NT2/D1 (cell line): ENCODE data around the gene OR52E6.

ENCODE experiments used
- DNase-seq: peaks from one replicate; pipeline ENCODE4 v3.0.0-alpha.2; 2011; ENCODE audit warnings: low read depth, low spot score
- H3K27me3 ChIP-seq: 2 replicates; pipeline ENCODE4 v1.6.0; 2011; ENCODE audit warnings: mild to moderate bottlenecking; ENCODE audit not compliant: insufficient read length, insufficient read depth
- H3K36me3 ChIP-seq: 2 replicates; pipeline ENCODE4 v1.6.1; 2011; ENCODE audit warnings: mild to moderate bottlenecking, low read length, mixed read lengths; ENCODE audit not compliant: insufficient read depth, insufficient read length
- H3K4me1 ChIP-seq: 2 replicates; pipeline ENCODE4 v1.5.1; 2011; ENCODE audit not compliant: insufficient read depth, insufficient read length
- H3K4me3 ChIP-seq: 2 replicates; pipeline ENCODE4 v1.5.1; 2011; ENCODE audit warnings: low read depth; ENCODE audit not compliant: insufficient read length
- H3K9ac ChIP-seq: 2 replicates; pipeline ENCODE4 v1.6.0; 2011; ENCODE audit warnings: low read depth; ENCODE audit not compliant: insufficient read length
- H3K9me3 ChIP-seq: 2 replicates; pipeline ENCODE4 v1.5.1; 2011; ENCODE audit warnings: mild to moderate bottlenecking, low read length; ENCODE audit not compliant: insufficient read depth
- SUZ12 ChIP-seq: IDR thresholded peaks from 2 replicates; pipeline ENCODE4 v1.6.1; 2011; ENCODE audit not compliant: insufficient read length, insufficient read depth; ENCODE audit errors: extremely low read depth
- YY1 ChIP-seq: IDR thresholded peaks from 2 replicates; pipeline ENCODE4 v1.6.1; 2011; ENCODE audit not compliant: insufficient read length, insufficient read depth
- ZNF274 ChIP-seq: IDR thresholded peaks from 2 replicates; pipeline ENCODE4 v1.6.1; 2011; ENCODE audit warnings: mild to moderate bottlenecking, low read depth, low read length

The OR52E6 gene

GRCh38 chr11:5841797-5842196 is at the start of gene OR52E6:
OR52E6 (minus strand) TSS chr11:5841897; CDS start chr11:5841897, 0 bp downstream.
- TF ChIP-seq ZNF274 (no peak), SUZ12 (no peak), YY1 (no peak)
- H3K9ac ChIP-seq = no peak within 1 kb of the TSS
- no peaks in the 10 kb centered on the region for H3K27me3 ChIP-seq
- H3K4me3 ChIP-seq = no peak within 1 kb of the TSS
- H3K4me1 ChIP-seq = no peaks in the 10 kb centered on the region
- no peaks in the 10 kb centered on the region for H3K36me3 ChIP-seq
- no peak for DNase-seq
- no peaks in the 10 kb centered on the region for H3K9me3 ChIP-seq

GRCh38 chr11:5891216-5891800 is 49.6 kb upstream of the OR52E6 start:
- no peak for DNase-seq
- H3K27me3 ChIP-seq = no peaks in the 10 kb centered on the region
- H3K9ac ChIP-seq = no peak overlapping the region
- TF ChIP-seq YY1 (no peak), ZNF274 (no peak), SUZ12 (no peak)
- no peak overlapping the region for H3K4me3 ChIP-seq
- no peaks in the 10 kb centered on the region for H3K4me1 ChIP-seq
- H3K9me3 ChIP-seq = no peaks in the 10 kb centered on the region
- no peaks in the 10 kb centered on the region for H3K36me3 ChIP-seq

GRCh38 chr11:5887661-5888060 is 46.0 kb upstream of the OR52E6 start:
- H3K4me3 ChIP-seq = no peak overlapping the region
- DNase-seq = no peak
- TF ChIP-seq ZNF274 = no peak
- no peak for TF ChIP-seq SUZ12
- no peaks in the 10 kb centered on the region for H3K4me1 ChIP-seq
- no peak overlapping the region for H3K9ac ChIP-seq
- no peaks in the 10 kb centered on the region for H3K9me3 ChIP-seq
- H3K36me3 ChIP-seq = no peaks in the 10 kb centered on the region
- no peaks in the 10 kb centered on the region for H3K27me3 ChIP-seq

GRCh38 chr11:5887172-5887571 is 45.5 kb upstream of the OR52E6 start:
- Histone ChIP-seq H3K4me1 (no peaks in the 10 kb centered on the region), H3K9me3 (no peaks in the 10 kb centered on the region), H3K27me3 (no peaks in the 10 kb centered on the region), H3K9ac (no peak overlapping the region), H3K36me3 (no peaks in the 10 kb centered on the region), H3K4me3 (no peak overlapping the region)
- TF ChIP-seq ZNF274 (no peak), YY1 (no peak), SUZ12 (no peak)
- no peak for DNase-seq

GRCh38 chr11:5881756-5882155 is 40.1 kb upstream of the OR52E6 start:
- H3K27me3 ChIP-seq = no peaks in the 10 kb centered on the region
- DNase-seq = no peak
- H3K4me1 ChIP-seq = no peaks in the 10 kb centered on the region
- TF ChIP-seq ZNF274 (no peak), SUZ12 (no peak), YY1 (no peak)
- H3K4me3 ChIP-seq = no peak overlapping the region
- no peak overlapping the region for H3K9ac ChIP-seq
- H3K36me3 ChIP-seq = no peaks in the 10 kb centered on the region
- H3K9me3 ChIP-seq = no peaks in the 10 kb centered on the region

GRCh38 chr11:5880329-5880728 is 38.6 kb upstream of the OR52E6 start, which contains the start of gene OR52E4:
OR52E4 (plus strand) TSS chr11:5880629; CDS start chr11:5884293, 3,664 bp downstream.
- Histone ChIP-seq H3K9ac (no peak within 1 kb of the TSS), H3K9me3 (no peaks in the 10 kb centered on the region), H3K36me3 (no peaks in the 10 kb centered on the region), H3K4me1 (no peaks in the 10 kb centered on the region), H3K27me3 (no peaks in the 10 kb centered on the region), H3K4me3 (no peak within 1 kb of the TSS)
- TF ChIP-seq SUZ12 (no peak), ZNF274 (no peak), YY1 (no peak)
- no peak for DNase-seq

GRCh38 chr11:5878564-5878963 is 36.9 kb upstream of the OR52E6 start:
- Histone ChIP-seq H3K9ac (no peak overlapping the region), H3K4me1 (no peaks in the 10 kb centered on the region), H3K36me3 (no peaks in the 10 kb centered on the region), H3K27me3 (no peaks in the 10 kb centered on the region), H3K9me3 (no peaks in the 10 kb centered on the region), H3K4me3 (no peak overlapping the region)
- TF ChIP-seq ZNF274 (no peak), YY1 (no peak), SUZ12 (no peak)
- no peak for DNase-seq

- H3K36me3 ChIP-seq = no peaks in the 10 kb centered on the region
- no peaks in the 10 kb centered on the region for H3K27me3 ChIP-seq
- no peak overlapping the region for H3K9ac ChIP-seq
- H3K4me3 ChIP-seq = no peak overlapping the region
- TF ChIP-seq YY1 = no peak
- H3K9me3 ChIP-seq = no peaks in the 10 kb centered on the region
- H3K4me1 ChIP-seq = no peaks in the 10 kb centered on the region
- DNase-seq = no peak
These were observed 24.1 kb upstream of the OR52E6 start for GRCh38 chr11:5865826-5866225.
